Measurements from ENCODE around the gene AJUBA. TPM values are rescaled to one million over a fixed set of nuclear protein-coding genes. Genes with fewer than 3 reads are reported as not detected.

The AJUBA gene
- total RNA-seq, 1 donor from 2014 or later: 0.34 TPM

- H3K36me3 Mint-ChIP-seq (ENCODE audit: unreplicated experiment): no peaks in the 10 kb centered on the region
These were observed 58.6 kb downstream of the AJUBA start for GRCh38 chr14:22923746-22924145.

GRCh38 chr14:22922294-22922693 lies 60.1 kb downstream of the AJUBA start:
- H3K4me3 Mint-ChIP-seq (ENCODE audit: unreplicated experiment): no peak overlapping the region
- H3K4me1 Mint-ChIP-seq (ENCODE audit: low read depth, unreplicated experiment): peaks cover 4% of the 10 kb centered on the region
- TF ChIP-seq, protein P1, sequence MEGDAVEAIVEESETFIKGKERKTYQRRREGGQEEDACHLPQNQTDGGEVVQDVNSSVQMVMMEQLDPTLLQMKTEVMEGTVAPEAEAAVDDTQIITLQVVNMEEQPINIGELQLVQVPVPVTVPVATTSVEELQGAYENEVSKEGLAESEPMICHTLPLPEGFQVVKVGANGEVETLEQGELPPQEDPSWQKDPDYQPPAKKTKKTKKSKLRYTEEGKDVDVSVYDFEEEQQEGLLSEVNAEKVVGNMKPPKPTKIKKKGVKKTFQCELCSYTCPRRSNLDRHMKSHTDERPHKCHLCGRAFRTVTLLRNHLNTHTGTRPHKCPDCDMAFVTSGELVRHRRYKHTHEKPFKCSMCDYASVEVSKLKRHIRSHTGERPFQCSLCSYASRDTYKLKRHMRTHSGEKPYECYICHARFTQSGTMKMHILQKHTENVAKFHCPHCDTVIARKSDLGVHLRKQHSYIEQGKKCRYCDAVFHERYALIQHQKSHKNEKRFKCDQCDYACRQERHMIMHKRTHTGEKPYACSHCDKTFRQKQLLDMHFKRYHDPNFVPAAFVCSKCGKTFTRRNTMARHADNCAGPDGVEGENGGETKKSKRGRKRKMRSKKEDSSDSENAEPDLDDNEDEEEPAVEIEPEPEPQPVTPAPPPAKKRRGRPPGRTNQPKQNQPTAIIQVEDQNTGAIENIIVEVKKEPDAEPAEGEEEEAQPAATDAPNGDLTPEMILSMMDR (IDR thresholded peaks at IDR 0.05; ENCODE audit: partially characterized antibody, unreplicated experiment): no peak
- H3K9me3 Mint-ChIP-seq (ENCODE audit: unreplicated experiment): peaks cover 13% of the 10 kb centered on the region
- DNase-seq: no peak
- H3K27me3 Mint-ChIP-seq (ENCODE audit: unreplicated experiment): peaks cover 13% of the 10 kb centered on the region
- H3K36me3 Mint-ChIP-seq (ENCODE audit: unreplicated experiment): no peaks in the 10 kb centered on the region
- H3K27ac Mint-ChIP-seq (ENCODE audit: unreplicated experiment): no peak overlapping the region

More at GRCh38 chr14:22923746-22924145, 58.6 kb downstream of the AJUBA start:
- H3K4me1 Mint-ChIP-seq (ENCODE audit: low read depth, unreplicated experiment): peaks cover 4% of the 10 kb centered on the region
- no peak overlapping the region for H3K4me3 Mint-ChIP-seq (ENCODE audit: unreplicated experiment)
- H3K27ac Mint-ChIP-seq (ENCODE audit: unreplicated experiment): no peak overlapping the region
- TF ChIP-seq, protein P1 (IDR thresholded peaks at IDR 0.05; ENCODE audit: partially characterized antibody, unreplicated experiment): no peak
- H3K27me3 Mint-ChIP-seq (ENCODE audit: unreplicated experiment): peaks cover 8% of the 10 kb centered on the region
- H3K9me3 Mint-ChIP-seq (ENCODE audit: unreplicated experiment): peaks cover 8% of the 10 kb centered on the region
- no peak for DNase-seq

Other genes with a start within 250 kb of the AJUBA start
- 80.3 TPM for gene OXA1L, start 215.9 kb downstream of the AJUBA start, total RNA-seq (ENCODE audit: unreplicated experiment)
- 1.7 TPM for gene SLC7A7, start 167.1 kb downstream of the AJUBA start, total RNA-seq (ENCODE audit: unreplicated experiment)
- 67.9 TPM for gene MRPL52, start 152.7 kb downstream of the AJUBA start, total RNA-seq (ENCODE audit: unreplicated experiment)
- gene MMP14, start 146.0 kb downstream of the AJUBA start, total RNA-seq (ENCODE audit: unreplicated experiment): 162 TPM
- 15.1 TPM for gene LRP10, start 110.8 kb downstream of the AJUBA start, total RNA-seq (ENCODE audit: unreplicated experiment)
- 73.2 TPM for gene REM2, start 99.3 kb downstream of the AJUBA start, total RNA-seq (ENCODE audit: unreplicated experiment)
- 70.9 TPM for gene RBM23, start 63.4 kb downstream of the AJUBA start, total RNA-seq (ENCODE audit: unreplicated experiment)
- gene PRMT5, start 53.2 kb downstream of the AJUBA start, total RNA-seq (ENCODE audit: unreplicated experiment): 54.6 TPM
- 9.7 TPM for gene HAUS4, start 25.5 kb downstream of the AJUBA start, total RNA-seq (ENCODE audit: unreplicated experiment)
- 12.1 TPM for gene C14orf93, start 27.6 kb upstream of the AJUBA start, total RNA-seq (ENCODE audit: unreplicated experiment)
- gene PSMB5, start 52.3 kb upstream of the AJUBA start, total RNA-seq (ENCODE audit: unreplicated experiment): 289 TPM
- gene PSMB11, start 59.7 kb upstream of the AJUBA start, total RNA-seq (ENCODE audit: unreplicated experiment): not detected
- 164 TPM for gene CDH24, start 75.0 kb upstream of the AJUBA start, total RNA-seq (ENCODE audit: unreplicated experiment)
- gene ACIN1, start 112.6 kb upstream of the AJUBA start, total RNA-seq (ENCODE audit: unreplicated experiment): 341 TPM
- gene C14orf119, start 113.0 kb upstream of the AJUBA start, total RNA-seq (ENCODE audit: unreplicated experiment): 40.3 TPM
- gene CIROP, start 122.4 kb upstream of the AJUBA start, total RNA-seq (ENCODE audit: unreplicated experiment): not detected
- gene CEBPE, start 136.7 kb upstream of the AJUBA start, total RNA-seq (ENCODE audit: unreplicated experiment): not detected
- 7.9 TPM for gene SLC7A8, start 201.1 kb upstream of the AJUBA start, total RNA-seq (ENCODE audit: unreplicated experiment)

Measured in glutamatergic neuron (in vitro differentiated cells).